Stimulated activated CD4-positive, alpha-beta T cell treated with anti-CD3 and anti-CD28 coated beads, Interleukin-1b, Interleukin-23, amount 100 ng/mL, for 4 hours (primary cell): ENCODE measurements around the gene STN1.
A peak's percentile ranks its signal among the peaks of the same experiment; 100 is the strongest.
"Not testable (repeated sequence)": the region's sequence is repeated elsewhere in the genome, so short reads cannot be mapped to it uniquely, and the experiment has no call there.

Source experiments
- DNase-seq, 2 donors: peaks; one replicate each; pipeline ENCODE4 v3.0.0-alpha.2; 2020; ENCODE audit warnings: low read depth in 2 of 2

STN1 gene

DNA sequence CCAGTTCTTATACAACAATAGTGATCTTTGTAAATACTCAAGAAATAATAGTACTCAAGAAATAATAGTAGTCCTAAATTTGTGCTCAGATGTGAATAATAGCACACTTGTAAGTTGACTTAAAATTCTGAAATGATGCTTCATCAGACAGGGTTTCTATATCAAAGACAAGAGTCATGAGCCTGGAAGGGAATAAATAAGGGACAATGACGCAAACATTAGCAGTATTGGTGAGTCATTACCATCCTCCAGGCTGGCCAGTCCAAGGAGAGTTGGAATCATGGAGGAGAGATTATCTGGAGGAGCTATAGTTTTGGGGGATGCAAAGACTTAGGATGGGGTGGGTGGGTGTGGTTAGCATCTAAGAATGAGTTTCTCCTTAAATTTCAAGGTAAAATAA, 56.5 kb downstream of the STN1 start:
- no peak for DNase-seq

DNA sequence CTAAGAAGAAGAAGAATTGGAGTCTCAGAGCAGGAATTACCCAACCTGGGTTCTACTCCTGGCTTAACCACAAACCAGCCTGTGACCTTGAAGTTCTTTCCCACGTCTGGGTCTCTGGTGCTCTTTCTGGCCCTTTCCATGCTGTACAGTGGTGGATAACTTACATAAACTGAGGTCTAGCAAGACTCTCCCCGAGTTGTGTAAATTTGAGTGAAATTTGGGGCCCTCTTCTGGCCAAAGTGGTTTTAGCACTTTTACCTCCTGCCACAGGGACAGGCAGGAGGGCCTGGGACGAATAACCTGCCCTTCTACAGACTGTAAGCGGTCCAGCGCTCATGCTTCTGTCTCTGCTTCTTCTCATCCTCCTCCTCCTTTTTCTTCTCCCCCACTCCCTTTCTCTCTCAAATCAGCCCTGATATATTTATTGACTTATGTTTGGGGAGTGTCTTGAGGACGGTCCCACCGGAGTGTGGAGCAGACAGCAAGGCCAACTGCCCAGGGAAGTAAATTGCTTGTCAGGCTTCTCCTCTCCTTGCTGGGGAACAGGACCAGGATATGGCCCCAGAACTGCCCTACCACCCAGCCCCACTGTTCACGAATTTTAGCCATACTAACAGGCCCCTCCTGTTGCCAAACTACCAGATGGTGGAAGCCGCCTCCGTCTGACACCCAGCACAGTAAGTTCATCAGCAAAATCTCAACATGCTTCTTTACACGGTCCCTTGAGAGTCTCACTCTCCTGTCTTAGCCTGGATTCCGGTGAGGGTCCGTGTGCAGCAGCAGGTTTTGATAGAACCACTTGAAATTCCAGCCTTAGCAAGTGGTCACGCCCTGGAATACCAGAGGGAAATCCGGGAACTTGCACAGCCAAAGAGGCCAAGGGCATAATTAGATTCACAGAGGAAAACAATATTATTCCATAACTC, 58.6 kb downstream of the STN1 start:
- peak in 1 of 2 donors; percentile 49 for DNase-seq

DNA sequence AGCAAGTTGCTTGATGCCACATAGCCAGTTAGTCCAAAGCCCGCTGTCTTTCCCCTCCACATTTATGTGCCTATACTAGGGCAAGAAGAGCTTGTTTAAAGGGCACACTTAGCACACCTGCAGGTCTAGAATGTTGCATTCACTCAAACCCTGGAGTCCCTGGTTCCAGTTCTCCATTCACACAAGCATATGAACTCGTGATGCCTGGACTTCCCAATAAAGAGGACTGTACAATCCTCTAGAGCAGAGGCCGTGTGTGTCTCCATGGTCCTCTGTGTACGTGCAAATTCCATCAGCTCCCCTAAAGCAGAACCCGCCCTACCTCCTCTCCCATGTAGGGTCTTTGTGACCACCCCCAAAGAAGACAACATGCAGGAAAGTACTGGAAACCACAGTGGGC, 59.6 kb downstream of the STN1 start:
- DNase-seq: no peak

DNA sequence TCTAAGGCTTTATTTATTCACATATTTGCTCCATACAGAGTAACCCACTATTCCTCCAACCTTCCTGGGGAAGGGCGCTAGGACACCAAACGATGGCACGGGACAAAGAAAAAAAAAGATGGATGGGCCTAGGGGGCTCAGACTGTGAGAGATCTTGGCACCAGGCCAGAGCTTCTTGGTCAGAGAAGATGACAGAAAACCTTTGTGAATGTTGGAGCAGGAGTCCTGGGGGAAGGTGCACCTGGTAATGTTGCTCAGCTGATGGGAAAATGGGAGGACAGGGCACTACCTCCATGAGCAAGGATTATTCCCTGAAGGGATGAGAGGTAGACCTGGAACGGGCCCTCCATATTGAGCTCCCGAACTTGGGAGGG, 61.2 kb downstream of the STN1 start:
- no peak for DNase-seq

DNA sequence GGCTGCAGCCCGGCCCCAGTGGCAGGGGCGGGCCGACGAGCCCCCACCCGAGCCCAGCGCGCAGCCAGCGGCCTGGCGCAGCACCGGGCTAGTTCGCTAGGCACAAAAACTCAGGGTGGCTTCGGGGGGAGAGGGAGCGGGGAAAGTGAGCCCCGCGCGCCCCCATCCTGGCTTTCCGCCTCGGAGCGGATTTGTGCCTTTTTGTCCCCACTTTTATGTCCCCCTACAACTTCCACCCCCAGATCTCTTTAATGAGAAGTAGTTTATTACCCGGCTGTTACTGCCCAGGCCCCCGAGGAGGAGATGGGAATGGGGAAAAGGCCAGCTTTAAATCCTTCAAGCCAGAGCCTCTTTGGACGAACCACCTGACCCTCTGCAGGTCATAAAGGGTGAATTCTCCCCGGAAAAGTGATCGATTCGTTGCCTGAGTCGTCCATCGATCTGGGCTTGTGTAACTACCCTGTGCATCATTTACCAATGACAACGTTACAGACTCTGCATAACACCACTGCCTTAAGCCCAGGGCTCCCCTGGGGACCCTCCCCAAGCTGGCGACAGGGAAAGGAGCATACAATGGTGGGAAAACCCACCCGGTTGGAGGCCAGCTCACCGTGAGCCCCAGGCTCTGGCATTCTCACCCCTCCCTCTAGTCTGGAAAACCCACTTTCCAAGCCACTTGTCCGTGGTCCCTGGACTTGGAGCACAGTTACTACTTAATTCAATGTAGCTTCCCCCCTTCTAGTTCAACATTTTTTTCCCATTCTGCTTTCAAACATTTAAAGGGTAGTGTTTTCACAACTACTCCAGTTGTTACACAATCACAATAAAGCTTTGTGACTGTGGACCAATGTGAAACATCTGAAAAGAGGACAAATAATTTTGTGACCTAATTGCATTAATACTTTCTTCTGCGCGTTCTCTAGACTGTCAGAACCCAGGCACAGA, 61.9 kb downstream of the STN1 start:
- DNase-seq: no peak

DNA sequence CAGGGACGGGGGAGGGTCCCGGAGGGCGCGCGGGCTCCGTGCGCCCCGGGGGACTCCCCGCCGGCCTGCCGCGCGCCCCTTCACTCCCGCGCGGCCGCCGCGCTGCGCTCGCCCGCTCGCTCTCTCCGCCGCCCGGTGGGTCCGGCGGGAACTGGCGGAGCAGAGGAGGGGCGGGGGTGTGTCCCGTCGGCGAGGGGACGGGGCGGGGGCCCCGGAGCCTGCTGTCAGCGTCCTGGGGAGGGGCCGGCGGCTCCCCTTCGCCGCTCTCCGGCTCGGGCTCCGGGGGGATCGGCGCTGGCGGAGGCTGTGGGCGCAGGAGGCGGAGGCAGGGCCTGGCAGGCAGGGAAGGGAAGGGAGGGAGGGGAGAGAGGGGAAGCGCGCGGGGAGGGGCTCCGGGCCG, 62.6 kb downstream of the STN1 start, which contains the start of gene SH3PXD2A:
TSS of gene SH3PXD2A (minus strand) at position 153 of the 400 bp plus-strand sequence. CDS start 310 bp downstream, outside the sequence.
- DNase-seq: peak in 1 of 2 donors; percentile 21

DNA sequence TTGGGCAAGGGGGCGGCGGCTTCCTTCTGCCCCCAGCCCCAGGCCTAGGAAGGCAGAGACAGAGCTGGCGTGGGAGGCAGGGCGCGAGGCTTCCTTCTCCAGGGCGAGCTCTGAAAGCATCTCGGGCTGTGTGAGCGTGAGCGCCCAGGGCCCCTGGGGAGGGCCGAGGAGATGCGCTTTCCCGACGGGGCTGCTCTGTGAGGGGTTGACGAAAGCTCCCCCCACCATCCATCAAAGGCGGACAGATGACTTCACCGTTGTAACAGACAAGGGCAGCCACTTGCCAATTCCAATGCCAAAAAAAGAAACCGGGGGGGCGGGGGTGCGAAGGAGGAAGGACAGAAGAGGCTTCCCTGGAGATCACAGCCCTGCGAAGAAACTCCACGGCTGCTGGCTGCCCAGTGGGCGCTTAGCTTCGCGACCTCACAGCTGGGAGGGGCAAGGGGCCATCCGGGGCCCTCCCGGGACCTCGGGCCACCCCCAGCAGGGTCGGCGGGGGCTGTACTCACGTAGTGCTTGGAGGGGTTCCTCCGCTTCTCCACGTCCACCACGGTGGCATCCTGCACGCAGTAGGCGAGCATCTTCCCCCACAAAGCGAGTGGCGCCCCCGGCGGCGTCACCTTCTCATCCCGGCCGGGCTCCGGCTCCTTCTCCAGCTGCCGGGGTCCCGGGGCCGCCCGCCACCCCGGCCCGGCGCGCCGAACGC, 63.1 kb downstream of the STN1 start:
- no peak for DNase-seq

DNA sequence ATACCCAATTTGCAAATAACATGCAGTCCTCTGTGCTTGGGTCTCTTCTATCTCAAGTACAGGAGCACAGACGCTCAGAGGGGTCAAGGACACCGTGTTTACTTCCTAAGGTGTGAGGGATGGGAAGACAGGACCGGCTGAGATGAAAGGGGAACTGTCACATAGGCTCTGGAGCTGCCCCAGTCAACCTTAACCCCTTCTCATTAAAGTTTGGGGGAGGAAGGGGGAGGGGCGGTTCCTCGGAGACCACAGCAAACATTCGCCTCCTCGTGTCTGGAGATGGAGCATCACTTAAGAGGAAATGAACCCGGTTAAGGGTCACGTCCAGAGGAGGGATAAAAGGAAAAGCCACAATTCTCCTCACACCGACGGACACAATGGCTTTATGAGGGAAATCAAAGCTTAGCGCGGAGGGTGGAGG, 63.7 kb downstream of the STN1 start:
- DNase-seq: no peak

DNA sequence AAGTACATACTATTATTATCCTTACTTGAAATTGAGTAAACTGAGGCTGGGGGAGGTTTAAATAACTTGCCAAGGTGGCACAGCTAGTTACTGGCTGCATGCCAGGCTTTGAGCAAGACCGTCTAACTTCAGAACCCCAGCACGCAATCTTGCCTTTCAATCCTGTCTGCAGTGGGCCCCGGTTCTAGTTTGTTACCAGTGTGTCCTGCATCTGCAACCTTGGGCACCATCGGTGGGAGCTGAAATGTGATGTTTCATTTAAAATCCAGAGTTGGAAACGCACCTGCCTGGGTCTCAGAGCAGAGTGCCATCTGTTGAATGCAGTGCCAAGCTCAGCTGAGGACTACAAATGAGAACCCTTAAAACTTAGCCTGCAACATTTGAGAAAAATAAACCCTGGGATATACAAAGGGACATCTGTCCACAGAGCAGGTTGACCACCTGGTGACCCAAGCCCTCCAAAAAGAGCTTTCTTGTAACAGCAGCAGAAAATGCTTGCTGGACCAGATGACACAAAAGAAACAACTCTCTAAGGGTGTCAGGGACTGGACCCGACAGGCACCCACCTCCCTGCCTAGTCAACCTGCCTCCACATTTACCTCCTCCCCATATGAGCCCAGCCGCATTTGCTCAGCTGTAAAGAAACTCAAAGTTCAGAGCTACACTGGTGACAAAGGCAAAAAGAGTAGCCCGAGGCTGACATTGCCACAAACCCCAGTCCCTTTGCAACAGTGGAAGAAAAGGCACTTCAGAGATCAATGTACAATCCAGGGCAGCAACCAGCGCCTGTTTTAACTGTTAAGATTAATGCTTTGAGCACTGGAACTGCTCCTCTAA, 64.3 kb downstream of the STN1 start:
- no peak for DNase-seq

DNA sequence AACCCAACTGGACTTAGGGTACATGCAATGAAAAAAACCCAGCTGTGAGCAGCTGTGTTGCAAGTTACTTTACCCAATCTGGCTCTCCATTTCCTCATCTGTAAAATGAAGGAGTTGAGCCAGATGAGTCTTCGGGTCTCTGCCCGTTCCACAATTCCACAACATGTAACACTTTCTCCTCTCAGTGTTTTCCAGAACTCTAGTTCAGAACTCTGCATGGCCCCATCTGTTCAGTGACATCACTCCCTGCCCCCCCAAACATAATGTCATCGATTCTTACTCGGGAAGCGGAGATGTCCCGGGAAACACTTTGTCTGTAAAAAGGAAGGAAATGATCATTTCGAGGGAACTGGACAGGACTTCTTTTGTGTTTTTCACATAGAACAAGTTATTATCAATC, 65.1 kb downstream of the STN1 start:
- no peak for DNase-seq

DNA sequence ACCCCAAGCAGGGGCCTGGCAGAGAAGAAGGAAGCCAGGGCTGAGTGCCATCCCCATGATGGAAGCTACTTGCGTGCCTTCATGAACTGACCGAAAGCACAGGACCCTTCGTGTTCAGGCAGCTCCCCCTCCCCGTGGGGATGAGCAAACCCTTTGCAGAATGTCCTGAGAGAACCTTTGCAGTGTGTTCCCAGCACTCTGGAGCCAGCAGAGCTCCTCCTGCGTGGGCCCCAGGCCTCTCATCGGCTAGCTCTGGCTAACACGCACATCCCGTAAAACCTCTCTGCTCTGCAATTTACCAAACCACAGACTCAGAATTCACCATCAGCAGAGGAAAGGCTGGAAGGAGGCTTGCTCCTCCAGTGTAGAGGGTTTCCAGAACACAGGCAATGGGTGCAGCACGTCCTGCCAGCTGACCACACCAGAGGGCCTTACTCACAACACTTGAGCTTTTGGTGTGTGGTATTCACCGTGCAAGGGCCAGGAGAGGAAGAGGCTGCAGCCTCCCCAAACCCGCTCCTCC, 65.7 kb downstream of the STN1 start:
- no peak for DNase-seq

DNA sequence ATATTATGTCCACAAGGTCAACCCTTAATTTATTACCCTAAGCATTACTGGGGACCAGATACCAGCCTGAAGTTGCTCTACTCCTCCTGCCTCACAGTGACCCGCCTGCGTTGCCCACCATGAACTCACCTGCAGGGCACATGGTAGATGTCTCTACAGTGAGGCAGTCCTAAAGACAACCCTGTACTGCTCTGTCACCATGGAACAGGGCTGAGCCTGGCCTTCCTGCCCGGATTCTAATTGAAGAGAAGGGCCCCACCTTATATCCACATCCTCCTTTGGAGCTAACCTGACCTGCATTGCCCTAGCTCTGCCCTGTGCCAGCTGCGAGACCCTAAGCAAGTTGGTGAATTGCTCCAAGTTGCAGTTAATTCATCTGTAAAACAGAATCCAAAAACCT, 66.7 kb downstream of the STN1 start:
- DNase-seq: no peak

DNA sequence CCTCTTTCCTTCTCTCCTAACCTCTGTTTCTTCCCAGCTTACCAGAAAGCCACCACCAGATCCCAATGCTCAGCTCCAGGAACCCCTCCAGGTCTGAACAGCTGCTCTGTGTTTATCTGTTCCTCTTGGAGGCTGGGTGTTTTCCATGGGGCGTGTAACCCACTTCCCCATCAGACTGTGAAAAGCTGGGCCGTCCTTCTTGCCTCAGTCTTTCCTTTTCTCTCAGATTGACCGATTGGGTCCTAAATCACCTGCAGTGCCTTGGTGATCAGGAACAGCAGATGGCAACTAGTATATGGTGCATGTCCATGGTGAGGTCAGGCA, 67.5 kb downstream of the STN1 start:
- DNase-seq: no peak

DNA sequence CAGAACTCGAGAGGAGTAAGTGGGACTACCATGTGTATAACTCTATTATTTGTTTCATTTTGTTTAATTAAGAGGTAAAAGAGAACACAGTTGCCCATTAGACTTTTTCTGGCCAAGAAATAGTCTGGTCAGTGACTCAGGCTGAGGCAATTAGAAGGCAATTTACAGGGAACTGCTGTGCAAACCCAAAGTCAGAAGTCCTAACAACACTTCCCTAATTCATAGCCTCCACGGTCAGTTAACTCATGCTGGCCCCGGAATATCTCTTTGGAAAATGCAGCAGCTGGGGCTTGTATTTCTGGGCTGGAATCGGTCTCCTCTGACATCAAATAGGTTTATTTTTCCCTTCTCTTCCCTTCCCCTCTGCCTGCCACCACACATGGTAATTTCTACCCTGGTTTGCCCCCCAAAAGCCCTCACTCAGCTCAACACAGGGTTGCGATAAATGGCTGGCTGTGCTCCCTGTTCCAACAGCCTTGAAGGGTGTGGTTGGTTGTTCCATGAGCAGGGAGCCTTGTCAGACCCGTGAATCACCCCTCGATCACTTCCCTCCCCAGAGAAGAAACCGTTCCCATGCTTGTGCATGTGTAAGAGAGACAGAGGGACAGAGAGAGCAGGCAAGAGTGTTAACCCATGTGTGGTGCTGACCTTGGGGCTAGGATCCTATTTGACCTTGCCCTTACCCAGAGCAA, 68.0 kb downstream of the STN1 start:
- no peak for DNase-seq

DNA sequence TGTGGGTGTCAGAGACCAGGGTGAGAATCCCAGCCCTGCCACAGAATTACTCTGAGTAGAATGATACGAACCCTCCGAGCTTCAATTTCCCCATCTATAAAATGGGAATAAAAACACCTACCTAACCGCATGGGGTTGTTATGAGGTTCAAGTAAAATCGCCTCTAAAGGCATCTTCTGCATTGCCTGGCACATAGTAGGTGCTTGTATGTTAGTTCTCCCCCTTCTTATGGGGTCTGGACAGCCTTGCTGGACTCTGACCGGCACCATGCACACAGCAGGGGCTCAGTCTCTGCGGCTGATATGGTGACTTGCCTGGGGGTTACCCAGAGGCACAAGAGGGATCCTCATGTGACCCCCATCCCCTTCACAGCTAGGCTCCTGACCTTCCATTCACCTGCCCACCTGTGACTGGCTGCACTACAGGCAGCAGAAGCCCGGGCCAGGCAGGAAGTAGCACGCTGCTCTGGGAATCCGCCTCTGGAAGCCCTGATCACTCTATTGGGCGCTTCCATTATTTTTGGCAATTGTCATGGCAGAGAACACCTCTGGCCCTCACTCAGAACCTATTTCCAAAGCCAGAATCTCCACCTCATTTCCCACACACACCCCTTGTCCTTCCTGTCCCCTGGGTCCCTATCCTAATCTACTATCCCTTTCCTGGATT, 68.6 kb downstream of the STN1 start:
- DNase-seq: no peak

DNA sequence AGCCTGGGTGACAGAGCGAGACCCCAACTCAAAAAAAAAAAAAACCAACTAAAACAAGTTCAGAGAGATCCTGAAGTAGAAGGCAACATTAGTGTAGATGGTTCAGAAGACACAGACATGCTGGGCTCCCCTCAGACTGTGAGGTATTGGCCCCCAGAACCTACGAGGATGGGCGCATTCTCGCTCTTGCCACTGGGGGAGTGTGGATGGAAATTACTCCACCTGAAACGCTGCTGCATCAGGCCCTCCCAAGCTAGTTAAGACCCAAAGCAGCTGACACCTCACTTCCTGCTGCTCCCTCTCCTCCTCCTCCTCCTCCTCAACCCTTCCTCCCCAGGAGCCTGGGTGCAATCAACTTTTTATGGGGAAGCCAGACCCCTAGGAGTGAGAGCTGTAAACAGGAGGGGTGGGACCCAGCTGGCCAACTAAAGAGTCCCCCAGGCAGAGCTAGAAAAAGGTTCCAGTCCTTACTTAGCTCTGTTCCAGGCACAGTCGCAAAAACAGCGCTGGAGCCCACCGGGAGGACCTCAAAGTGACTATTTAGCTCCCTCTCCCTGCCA, 70.0 kb downstream of the STN1 start:
- no peak for DNase-seq

DNA sequence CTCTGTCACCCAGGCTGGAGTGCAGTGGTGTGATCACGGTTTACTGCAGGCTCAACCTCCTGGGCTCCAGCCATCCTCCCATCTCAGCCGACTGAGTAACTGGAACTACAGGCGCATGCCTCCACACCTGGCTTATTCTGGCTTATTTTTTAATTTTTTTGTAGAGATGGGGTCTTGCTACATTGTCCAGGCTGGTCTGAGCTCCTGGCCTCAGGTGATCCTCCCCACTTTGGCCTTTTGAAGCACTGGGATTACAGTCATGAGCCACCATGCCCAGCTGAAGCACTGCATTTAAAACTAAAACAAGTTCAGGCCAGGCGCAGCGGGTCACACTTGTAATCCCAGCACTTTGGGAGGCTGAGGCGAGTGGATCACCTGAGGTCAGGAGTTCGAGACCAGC, 70.6 kb downstream of the STN1 start:
- DNase-seq: no peak

DNA sequence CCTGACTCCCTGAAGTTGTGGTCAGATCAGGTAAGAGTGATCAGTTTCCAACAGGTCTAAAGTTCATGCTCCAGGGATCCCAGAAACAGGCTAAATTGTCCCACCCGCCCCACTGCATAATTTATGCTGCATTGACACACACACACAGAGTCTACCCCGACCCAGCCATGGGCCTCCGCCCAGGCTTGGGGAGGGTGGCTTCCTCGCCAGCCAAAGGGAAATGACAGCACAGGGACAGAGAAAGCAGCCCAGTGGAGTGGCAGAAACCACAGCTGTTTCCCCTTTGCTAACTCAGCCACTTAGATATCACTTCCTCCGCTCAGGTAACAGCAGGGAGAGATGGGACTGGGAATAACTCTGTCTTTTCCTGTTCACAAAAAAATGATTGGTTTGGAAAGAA, 72.0 kb downstream of the STN1 start:
- DNase-seq: no peak

DNA sequence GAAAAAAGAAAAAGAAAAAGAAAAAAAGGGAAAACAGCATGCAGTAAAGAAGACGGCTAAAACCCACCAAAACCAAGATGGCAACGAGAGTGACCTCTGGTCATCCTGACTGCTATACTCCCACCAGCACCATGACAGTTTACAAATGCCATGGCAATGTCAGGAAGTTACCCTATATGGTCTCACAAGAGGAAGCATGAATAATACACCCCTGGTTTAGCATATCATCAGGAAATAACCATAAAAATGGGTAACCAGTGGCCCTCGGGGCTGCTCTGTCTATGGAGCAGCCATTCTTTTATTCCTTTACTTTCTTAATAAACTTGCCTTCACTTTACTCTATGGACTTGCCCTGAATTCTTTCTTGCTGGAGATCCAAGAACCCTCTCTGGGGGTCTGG, 72.6 kb downstream of the STN1 start:
- DNase-seq: not testable (repeated sequence)
